ENCODE data around the gene MIPOL1.
A peak's percentile ranks its signal among the peaks of the same experiment; 100 is the strongest.
"Not testable (repeated sequence)": the region's sequence is repeated elsewhere in the genome, so short reads cannot be mapped to it uniquely, and the experiment has no call there.

The MIPOL1 gene

DNA sequence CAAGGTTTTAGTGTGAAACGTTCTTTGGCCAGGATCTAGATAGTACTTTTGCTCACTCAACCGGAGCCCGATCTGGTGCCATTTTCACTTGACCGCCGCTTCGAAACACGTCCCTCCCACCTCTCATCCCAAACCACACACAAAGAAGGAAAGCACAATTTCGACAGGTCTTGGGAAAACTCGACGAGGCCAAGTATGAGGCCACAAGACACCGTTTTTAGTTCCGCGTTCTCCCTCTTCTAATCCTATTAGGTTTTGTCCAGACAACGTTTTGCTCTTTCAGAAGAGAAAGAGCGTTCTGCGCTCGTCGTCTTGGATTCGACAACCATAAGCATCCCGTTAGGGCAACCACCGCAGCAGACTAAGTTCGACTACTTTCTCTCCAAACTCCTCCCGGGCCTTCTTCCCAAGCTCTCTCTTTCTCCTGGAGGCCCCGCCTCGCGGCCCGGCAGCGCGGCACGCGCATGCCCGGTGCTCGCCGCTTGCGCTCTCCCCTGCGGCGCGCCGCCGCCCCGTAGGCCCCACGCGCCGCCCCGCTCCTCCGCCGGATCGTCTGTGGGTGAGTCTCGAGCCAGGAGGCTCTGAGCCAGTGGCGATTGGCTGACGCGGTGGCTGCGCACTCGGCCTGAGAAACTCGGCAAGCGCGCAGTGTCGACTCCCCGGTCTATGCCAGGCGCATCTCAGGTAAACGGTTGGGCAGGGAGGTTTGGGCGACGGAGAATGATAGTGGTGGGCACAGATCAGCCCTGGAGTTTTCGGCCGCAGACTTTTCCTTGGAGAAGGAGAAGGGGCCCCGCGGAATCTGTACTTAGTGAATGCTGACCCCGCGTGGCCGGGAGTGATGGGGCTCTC lies at the start of gene MIPOL1:
Gene MIPOL1 (plus strand): TSS at position 517 of the 852 bp plus-strand sequence. CDS start 49,952 bp downstream, outside the sequence.
- peak; percentile 87 for DNase-seq

- peak; percentile 71 for DNase-seq
Observed at GRCh38 chr14:37150414-37150813, 47.3 kb upstream of the MIPOL1 start.

GRCh38 chr14:37153005-37153404 lies 44.7 kb upstream of the MIPOL1 start:
- DNase-seq = no peak

DNA sequence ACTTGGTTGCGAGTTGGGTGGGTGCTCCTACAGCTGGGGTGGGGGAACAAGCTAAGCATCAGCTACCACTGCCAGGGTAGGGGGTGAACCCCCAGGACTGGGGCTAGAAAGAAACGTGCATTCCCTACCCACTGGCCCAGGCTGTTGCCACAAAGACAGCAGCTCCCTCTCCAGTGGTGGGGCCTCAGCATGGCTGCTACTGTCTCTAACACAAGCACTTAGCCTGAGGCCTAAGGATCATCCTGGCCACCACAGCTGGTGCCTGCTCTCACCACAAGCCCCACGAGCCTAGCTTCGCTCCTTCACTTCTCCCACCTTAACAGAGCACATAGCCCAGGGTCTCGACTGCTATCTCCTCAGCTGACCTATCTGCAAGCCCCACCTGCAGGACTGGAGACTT lies 44.3 kb upstream of the MIPOL1 start:
- no peak for DNase-seq

- no peak for DNase-seq
Observed at GRCh38 chr14:37157987-37158386, 39.8 kb upstream of the MIPOL1 start.

- DNase-seq = not testable (repeated sequence)
Observed at GRCh38 chr14:37162307-37162706, 35.4 kb upstream of the MIPOL1 start.

DNA sequence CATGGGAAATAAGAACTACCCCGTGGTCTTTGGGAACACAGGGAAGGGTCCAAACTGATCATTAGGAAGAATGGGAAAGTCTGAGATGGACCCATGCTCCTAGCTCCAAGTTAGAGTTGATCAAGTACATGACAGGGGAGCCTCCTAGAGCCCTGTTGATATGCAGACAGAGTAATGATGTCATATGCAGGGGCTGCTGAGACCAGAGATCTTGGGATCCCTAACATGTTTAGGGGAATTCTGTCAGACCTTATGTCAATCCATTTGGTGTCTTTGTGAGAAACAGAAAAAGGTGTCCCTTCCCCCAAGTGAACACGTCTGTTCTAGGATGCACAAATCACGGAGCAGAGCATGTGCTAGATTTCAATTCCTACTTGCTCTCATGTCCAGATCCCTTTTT lies 31.9 kb upstream of the MIPOL1 start:
- DNase-seq = no peak

DNA sequence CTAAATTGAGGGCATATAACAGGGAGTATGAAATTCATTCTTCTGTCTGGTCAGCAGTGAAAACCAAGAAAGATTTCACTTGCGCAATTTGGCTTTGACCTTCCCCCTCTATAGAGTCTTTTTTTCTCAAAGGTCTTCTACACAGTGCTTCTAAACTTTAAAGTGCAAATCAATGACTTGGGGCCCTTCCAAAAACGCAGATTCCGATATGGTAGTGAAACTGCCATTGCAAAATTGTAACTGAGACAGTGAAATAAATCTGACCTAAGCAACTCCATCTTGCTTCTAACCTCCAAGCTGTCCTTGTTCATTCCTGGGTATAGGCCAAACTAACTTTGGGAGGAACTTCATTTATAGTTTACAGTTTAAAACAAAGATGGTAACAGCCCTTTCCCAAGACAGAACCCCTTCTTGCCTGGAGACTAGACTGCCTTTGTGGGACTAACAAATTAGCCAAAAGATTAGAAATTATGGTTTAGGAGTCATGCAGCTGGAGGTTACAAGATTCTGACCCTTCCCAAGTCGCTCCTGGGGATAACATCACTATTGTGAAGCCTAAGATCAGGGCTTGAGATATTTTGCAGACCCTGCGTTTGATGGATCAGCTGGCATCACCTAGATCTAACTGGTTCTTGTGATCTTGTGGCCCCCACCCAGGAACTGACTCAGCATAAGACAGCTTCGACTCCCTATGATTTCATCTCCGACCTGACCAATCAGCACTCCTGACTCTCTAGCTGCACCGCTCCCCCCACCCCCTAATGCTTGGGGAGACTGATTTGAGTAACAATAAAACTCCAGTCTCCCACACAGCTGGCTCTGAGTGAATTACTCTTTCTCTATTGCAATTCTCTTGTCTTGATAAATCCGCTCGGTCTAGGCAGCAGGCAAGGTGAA lies 30.3 kb upstream of the MIPOL1 start:
- no peak for DNase-seq

GRCh38 chr14:37168721-37169120 lies 29.0 kb upstream of the MIPOL1 start:
- no peak for DNase-seq

GRCh38 chr14:37170237-37170636 lies 27.5 kb upstream of the MIPOL1 start:
- DNase-seq = no peak

GRCh38 chr14:37170993-37171392 lies 26.7 kb upstream of the MIPOL1 start:
- no peak for DNase-seq

DNA sequence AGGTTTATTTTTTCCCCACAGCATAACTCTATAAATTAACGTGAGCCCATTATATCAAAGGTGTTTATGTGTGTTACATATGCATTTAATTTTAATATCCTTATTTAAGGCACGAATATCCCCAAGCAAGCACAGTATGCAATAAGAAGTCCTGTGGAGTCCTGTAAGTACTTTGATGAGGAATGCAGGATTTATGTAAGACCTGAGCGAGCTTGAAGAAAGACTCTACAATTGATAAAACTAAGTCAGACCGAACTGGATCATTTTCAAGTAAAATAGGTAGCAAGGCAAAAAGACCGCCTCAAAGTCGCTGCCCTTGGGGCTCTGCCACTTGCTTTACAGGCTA lies 26.1 kb upstream of the MIPOL1 start:
- DNase-seq = no peak

GRCh38 chr14:37172024-37172869 lies 25.5 kb upstream of the MIPOL1 start, which contains the start of gene SLC25A21:
TSS of gene SLC25A21 (minus strand) at chr14:37172606.
- DNase-seq = peak; percentile 84

DNA sequence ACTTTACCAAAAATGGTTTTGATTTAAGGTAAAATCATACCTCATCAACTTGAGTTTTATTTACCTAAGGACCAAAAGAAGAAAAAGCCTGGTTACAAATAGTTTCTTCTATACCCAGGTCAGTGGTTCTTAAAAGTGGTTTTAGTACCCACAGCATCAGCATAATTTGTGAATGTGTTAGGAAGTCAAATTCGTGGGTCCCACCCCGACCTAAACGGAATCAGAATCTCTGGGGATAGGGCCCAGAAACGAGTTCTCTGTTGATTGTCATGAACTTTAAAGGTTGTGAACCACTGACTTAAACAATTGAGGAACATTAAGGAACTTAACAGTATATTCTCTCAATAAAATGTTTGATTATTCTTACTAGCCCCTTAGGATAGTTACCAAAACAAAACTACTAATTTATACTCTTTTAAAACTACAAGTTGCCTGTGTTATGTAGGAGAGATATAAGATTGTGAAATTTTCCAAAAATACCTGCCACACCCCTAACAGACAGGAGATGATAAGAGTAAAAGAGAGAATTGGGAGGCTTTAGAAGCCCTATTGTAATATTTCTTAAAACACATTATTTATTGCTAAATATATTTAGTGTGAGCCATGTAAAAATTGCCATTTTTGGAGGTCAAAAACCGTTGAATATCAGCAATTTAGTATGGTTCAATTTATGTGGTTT lies 24.7 kb upstream of the MIPOL1 start:
- no peak for DNase-seq

DNA sequence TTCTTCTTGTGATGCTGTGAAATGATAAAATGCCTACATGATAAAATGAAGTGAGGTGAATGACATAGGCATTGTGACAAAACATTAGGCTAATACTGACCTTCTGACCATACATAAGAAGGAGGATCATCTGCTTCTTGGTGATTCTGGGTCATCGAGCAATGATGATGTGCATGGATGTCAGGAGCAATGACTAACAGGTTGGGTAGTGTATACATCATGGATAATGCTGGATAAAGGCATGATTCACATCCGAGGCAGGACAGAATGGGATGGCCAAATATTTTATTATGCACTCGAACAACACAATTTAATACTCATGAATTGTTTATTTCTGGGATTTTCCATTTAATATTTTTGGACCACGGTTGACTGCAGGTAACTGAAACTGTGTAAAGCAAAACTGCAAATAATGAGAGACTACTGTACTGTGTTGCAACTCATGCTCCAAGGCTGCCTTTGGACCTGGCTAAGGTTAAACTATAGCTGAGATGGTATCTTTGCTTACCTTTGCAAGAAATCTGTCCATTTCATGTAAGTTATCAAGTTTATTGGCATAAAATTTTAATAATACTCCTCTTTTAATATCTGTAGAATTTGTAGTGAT lies 17.7 kb upstream of the MIPOL1 start:
- no peak for DNase-seq

- not testable (repeated sequence) for DNase-seq
Observed at GRCh38 chr14:37180886-37181285, 16.9 kb upstream of the MIPOL1 start.

- DNase-seq = no peak
Observed at GRCh38 chr14:37181441-37181840, 16.3 kb upstream of the MIPOL1 start.

DNA sequence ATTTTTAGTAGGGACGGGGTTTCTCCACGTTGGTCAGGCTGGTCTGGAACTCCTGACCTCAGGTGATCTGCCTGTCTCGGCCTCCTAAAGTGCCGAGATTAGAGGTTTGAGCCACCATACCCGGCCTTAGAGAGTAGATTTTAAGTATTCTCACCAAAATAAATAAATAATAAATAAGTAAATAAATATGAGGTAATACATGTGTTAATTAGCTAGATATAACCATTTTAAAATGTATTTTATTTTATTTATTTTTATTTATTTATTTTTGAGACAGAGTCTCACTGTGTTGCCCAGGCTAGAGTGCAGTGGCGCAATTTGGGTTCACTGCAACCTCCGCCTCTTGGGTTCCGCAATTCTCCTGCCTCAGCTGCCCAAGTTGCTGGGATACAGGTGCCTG lies 13.2 kb upstream of the MIPOL1 start:
- DNase-seq = not testable (repeated sequence)

GRCh38 chr14:37185670-37186069 lies 12.1 kb upstream of the MIPOL1 start:
- no peak for DNase-seq

GRCh38 chr14:37186865-37187264 lies 10.9 kb upstream of the MIPOL1 start:
- no peak for DNase-seq

DNA sequence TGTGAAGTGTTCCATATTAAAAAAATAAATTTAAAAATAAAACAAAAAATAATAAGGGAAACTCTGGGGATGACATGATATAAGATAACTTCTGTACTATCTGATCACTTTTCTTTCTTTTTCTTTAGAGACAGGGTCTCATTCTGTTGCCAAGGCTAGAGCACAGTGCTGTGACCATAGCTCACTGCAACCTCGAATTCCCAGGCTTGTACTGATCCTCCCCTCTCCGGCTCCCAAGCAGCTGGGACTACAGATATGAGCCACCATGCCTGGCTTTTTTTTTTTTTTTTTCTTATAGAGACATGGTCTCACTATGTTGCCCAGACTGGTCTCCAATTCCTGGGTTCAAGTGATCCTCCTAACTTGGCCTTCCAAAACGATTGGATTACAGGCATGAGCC lies 10.4 kb upstream of the MIPOL1 start:
- DNase-seq = no peak
